BJ (cell line): ENCODE results near the gene MEOX1. TPM values are rescaled to one million over a fixed set of nuclear protein-coding genes. Genes with fewer than 3 reads are reported as not detected.

Experiments
- CTCF ChIA-PET: fragments of 350-600 bp; formaldehyde crosslinking; extraction: SDS; loops from one replicate; lab custom pipeline; 2021; ENCODE audit warnings: antibody characterized with exemption, inconsistent platforms; lab: Yijun Ruan, JAX
- POLR2A ChIA-PET: fragments of 300-600 bp; sonication (Branson Sonifier 250); formaldehyde crosslinking; extraction: SDS; loops from one replicate; lab custom pipeline; 2021; ENCODE audit warnings: antibody characterized with exemption; lab: Charles Lee
- DNase-seq: peaks from one replicate; pipeline ENCODE4 v3.0.0-alpha.2; 2011; ENCODE audit warnings: low read depth
- H3K27me3 ChIP-seq: 2 replicates; pipeline ENCODE4 v1.6.0; 2011; ENCODE audit warnings: low read length; ENCODE audit not compliant: control insufficient read depth, insufficient read depth
- H3K36me3 ChIP-seq: 2 replicates; pipeline ENCODE4 v1.5.1; 2011; ENCODE audit warnings: low read length; ENCODE audit not compliant: control insufficient read depth, insufficient read depth
- H3K4me3 ChIP-seq: 2 replicates; pipeline ENCODE4 v1.5.1; 2011; ENCODE audit warnings: low read depth, mild to moderate bottlenecking, control low read depth, low read length
- CTCF ChIP-seq: IDR thresholded peaks from 2 replicates; pipeline ENCODE4 v1.5.1; 2011; ENCODE audit warnings: low read depth, mild to moderate bottlenecking, control low read depth, inconsistent platforms, low read length, moderate library complexity; ENCODE audit not compliant: insufficient read depth
- polyA plus RNA-seq: library from polyadenylated mRNA; depleted of rRNA; stranded (reverse); fragments of >200 nt; gene quantifications from 2 replicates; pipeline ENCODE4 v1.2.3, GENCODE V29; 2011

MEOX1 gene
- polyA plus RNA-seq, 1 experiment = not detected

DNA sequence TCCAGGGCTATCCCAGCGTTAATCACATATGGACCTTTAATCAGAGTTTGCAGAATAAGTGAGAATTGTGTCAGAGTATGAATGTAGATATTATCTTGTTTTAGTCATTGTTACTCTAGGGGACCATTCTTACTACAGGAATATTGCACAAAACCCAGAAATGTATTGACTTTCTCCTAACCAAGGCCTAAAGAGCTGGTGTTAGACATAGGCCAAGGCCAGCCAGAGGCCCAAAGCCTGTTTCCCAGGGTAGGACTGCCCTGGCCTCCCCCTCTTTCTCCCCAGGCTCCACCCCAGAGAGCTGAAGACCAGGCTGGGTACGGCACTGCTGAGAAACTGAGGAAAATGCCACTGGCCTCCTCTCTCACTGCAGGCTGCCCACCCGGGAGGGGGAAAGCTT is 41.9 kb upstream of the MEOX1 start:
- DNase-seq = no peak
- H3K36me3 ChIP-seq = no peaks in the 10 kb centered on the region
- peaks cover 7% of the 10 kb centered on the region for H3K27me3 ChIP-seq
- ChIA-PET CTCF (interaction anchor here (1.1 to 24.7 kb wide), 4 partner anchors 9 to 55 kb away, joined by 3 to 784 read pairs (median 3); partner anchors contain the start of gene SOST), POLR2A (interaction anchor here (0.6 kb wide), 1 partner anchor 10 kb away, joined by 3 read pairs; no protein-coding TSS in a partner anchor)
- no peak for TF ChIP-seq CTCF
- H3K4me3 ChIP-seq = no peak overlapping the region

GRCh38 chr17:43702637-43703036 is 40.9 kb upstream of the MEOX1 start:
- Histone ChIP-seq H3K27me3 (peaks cover 6% of the 10 kb centered on the region), H3K4me3 (no peak overlapping the region), H3K36me3 (no peaks in the 10 kb centered on the region)
- TF ChIP-seq CTCF = no peak
- ChIA-PET POLR2A (no interaction called here), CTCF (interaction anchor here (0.7 to 24.7 kb wide), 4 partner anchors 8 to 56 kb away, joined by 3 to 784 read pairs (median 3); partner anchors contain the start of gene SOST)
- no peak for DNase-seq

GRCh38 chr17:43701318-43701743 is 39.6 kb upstream of the MEOX1 start:
- CTCF ChIA-PET = interaction anchor here (0.6 to 24.7 kb wide), 3 partner anchors 28 to 771 kb away, joined by 3 to 784 read pairs (median 4); partner anchors contain the start of gene SOST
- DNase-seq = no peak
- POLR2A ChIA-PET = interaction anchor here (0.6 kb wide), 1 partner anchor 54 kb away, joined by 6 read pairs; no protein-coding TSS in a partner anchor
- peaks cover 4% of the 10 kb centered on the region; the same call in 1 of the 2 replicates for H3K27me3 ChIP-seq
- H3K36me3 ChIP-seq = no peaks in the 10 kb centered on the region
- no peak overlapping the region for H3K4me3 ChIP-seq
- no peak for TF ChIP-seq CTCF

- no peak for DNase-seq
- CTCF ChIA-PET = interaction anchor here (0.7 to 24.7 kb wide), 4 partner anchors 10 to 147 kb away, joined by 3 to 784 read pairs (median 7); partner anchors contain the start of gene SOST
- POLR2A ChIA-PET = no interaction called here
- no peaks in the 10 kb centered on the region for H3K27me3 ChIP-seq
- no peak for TF ChIP-seq CTCF
- H3K36me3 ChIP-seq = no peaks in the 10 kb centered on the region
- no peak overlapping the region for H3K4me3 ChIP-seq
Observed at GRCh38 chr17:43699438-43699756, 37.7 kb upstream of the MEOX1 start.

GRCh38 chr17:43698678-43699437 is 37.1 kb upstream of the MEOX1 start:
- ChIA-PET CTCF (interaction anchor here (0.7 to 24.7 kb wide), 10 partner anchors 9 to 147 kb away, joined by 3 to 784 read pairs (median 4); partner anchors contain the start of genes CD300LG and SOST), POLR2A (no interaction called here)
- no peak for DNase-seq
- TF ChIP-seq CTCF = no peak
- Histone ChIP-seq H3K27me3 (no peaks in the 10 kb centered on the region), H3K4me3 (no peak overlapping the region), H3K36me3 (no peaks in the 10 kb centered on the region)
